VCaP (cell line): ENCODE results near the gene MICALL2.
A peak's percentile ranks its signal among the peaks of the same experiment; 100 is the strongest.

ENCODE experiments used
- H3K27ac ChIP-seq: fragments of 450-650 bp; 2 replicates; pipeline ENCODE4 v1.5.1; 2017
- CTCF ChIP-seq: fragments of 450-650 bp; conservative IDR thresholded peaks from 2 replicates; pipeline ENCODE4 v1.5.1; 2017; ENCODE audit warnings: mild to moderate bottlenecking, moderate library complexity

MICALL2 gene

GRCh38 chr7:1415389-1415990 is 43.8 kb downstream of the MICALL2 start:
- H3K27ac ChIP-seq, result no peak overlapping the region
- TF ChIP-seq CTCF, result no peak

DNA sequence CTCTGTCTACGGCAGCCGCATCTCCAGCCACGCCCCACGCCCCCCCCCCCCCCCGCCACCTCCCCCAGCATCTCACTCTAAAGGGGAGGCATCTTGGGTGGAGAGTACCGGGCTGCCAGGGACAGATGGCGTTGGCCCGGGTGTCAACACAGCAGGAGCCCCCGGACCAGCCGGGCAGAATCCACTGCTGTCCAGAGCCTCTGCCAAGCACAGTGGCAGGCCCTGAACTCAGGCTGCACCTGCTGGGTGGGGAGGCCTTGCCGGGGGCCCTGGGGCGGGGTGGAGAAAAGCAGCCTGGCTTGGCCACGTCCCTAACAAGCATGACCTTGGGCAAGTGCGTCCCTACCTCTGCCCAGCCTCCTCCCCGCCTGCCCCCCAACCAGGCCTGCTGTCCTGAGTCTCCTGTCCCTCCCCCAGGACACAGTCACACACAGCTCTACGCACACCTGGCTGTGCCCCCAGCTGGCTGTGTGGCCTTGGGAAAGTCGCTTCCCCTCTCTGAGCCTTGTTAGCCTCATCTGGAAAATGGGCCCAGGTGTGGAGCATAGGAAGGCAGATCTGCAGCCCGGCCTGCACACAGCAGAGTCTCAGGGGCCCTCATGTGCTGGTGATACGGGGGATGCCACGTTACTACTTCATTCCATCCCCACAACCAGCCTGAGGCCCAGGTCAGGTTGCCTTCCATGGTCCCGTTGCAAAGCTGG is 45.2 kb downstream of the MICALL2 start:
- H3K27ac ChIP-seq, result no peak overlapping the region
- TF ChIP-seq CTCF, result no peak

- TF ChIP-seq CTCF, result peak; percentile 89
Observed at GRCh38 chr7:1412322-1413261, 46.7 kb downstream of the MICALL2 start.

DNA sequence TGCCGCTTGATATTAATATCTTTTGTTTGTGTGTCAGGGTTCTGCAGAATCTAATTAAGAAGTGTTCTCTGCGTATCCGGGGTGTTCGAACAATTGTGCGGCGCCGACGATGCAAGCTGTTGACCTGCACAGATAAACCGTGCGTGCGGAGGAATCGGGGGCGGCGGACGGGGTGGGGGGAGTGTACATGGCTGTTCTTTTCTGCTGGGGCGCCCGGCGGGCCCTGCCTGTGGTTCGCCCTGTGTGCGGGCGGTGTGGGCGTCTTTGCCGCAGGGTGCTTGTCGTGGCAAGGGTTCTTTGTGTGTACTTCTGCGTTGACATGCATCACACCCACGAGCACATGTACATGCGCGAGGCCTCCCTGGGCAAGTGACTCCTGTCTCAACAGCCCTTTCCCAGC is 47.9 kb downstream of the MICALL2 start:
- no peak overlapping the region for H3K27ac ChIP-seq
- no peak for TF ChIP-seq CTCF

More at GRCh38 chr7:1412322-1413261, 46.7 kb downstream of the MICALL2 start:
- peak overlapping the region; percentile 38; the same call in 1 of the 2 replicates for H3K27ac ChIP-seq

- TF ChIP-seq CTCF, result no peak
- H3K27ac ChIP-seq, result no peak overlapping the region
Observed at GRCh38 chr7:1410992-1411391, 48.3 kb downstream of the MICALL2 start.

DNA sequence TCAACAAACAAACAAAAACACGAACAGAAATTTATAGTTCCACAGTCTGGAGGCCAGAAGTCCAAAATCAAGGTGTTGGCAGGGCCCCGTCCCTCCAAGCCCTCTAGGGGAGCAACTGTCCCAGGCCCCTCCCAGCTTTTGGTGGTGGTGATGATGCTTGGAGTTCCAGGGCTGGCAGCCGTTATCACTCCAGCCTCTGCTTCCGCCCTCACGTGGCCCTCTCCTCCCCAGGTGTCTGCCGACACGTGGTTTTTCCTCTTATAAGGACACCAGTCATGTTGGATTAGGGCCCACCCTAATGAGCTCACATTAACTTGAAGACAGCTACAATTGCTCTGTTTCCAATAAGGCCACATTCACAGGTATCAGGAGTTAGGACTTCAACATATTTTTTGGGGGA is 49.7 kb downstream of the MICALL2 start:
- no peak overlapping the region for H3K27ac ChIP-seq
- TF ChIP-seq CTCF, result no peak

DNA sequence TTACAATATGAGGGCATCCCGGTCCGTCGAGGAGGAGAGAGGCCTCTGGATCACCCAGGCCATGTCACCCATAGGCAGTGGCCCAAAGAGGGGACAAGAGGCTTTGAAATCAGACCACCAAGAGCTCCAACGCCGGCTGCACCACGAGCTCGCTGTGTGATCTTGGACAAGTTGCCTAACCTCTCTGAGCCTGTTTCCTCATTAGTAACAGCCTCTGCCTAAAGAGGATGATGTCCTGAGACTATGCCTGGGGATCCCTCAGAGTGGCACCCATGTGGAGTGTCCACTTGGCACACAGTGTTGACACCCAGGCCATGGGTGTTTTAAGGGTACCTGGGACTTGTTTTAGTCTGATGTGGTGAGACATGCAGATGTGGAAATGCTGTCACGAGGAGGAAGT is 50.8 kb downstream of the MICALL2 start:
- H3K27ac ChIP-seq, result no peak overlapping the region
- no peak for TF ChIP-seq CTCF
